KG1 (cell line): ENCODE data around the gene C12orf76.

Experiments used
- DNase-seq: peaks from one replicate; lab custom pipeline; 2025; lab: John Stamatoyannopoulos, UW

The C12orf76 gene

GRCh38 chr12:109995361-109995685, 53.0 kb downstream of the C12orf76 start:
- DNase-seq: no peak

GRCh38 chr12:109994401-109995175, 53.7 kb downstream of the C12orf76 start:
- DNase-seq: no peak

- no peak for DNase-seq
Measured at GRCh38 chr12:109993091-109993490, 55.2 kb downstream of the C12orf76 start.

GRCh38 chr12:109991586-109991985, 56.7 kb downstream of the C12orf76 start:
- DNase-seq: no peak
